HepG2 (cell line): ENCODE measurements around the gene TGM3. TPM values are rescaled to one million over a fixed set of nuclear protein-coding genes. Genes with fewer than 3 reads are reported as not detected.
"Not testable (repeated sequence)": the region's sequence is repeated elsewhere in the genome, so short reads cannot be mapped to it uniquely, and the experiment has no call there.

Source experiments
- ARNTL ChIP-seq: sonication (generic); formaldehyde crosslinking; IDR thresholded peaks from 2 replicates; pipeline ENCODE4 v1.4.0; 2020; ENCODE audit warnings: mild to moderate bottlenecking, missing genetic modification reagents
- HOXA5 ChIP-seq: sonication (generic); formaldehyde crosslinking; IDR thresholded peaks from 2 replicates; pipeline ENCODE4 v1.4.0; 2020; ENCODE audit warnings: missing genetic modification reagents
- MTA1 ChIP-seq: sonication (generic); formaldehyde crosslinking; IDR thresholded peaks from 2 replicates; pipeline ENCODE4 v1.4.0; 2020; ENCODE audit warnings: missing genetic modification reagents, mild to moderate bottlenecking, borderline replicate concordance
- MXD4 ChIP-seq: IDR thresholded peaks from 2 replicates; pipeline ENCODE4 v1.6.1; 2016; ENCODE audit warnings: mild to moderate bottlenecking, missing biosample characterization, missing genetic modification reagents
- NONO ChIP-seq, 2 experiments: fragments of 450-650 bp in 1 of 2; sonication (generic) in 1 of 2; formaldehyde crosslinking in 1 of 2; IDR thresholded peaks in 1 of 2; conservative IDR thresholded peaks in 1 of 2; 2 replicates each; pipeline versions ENCODE4 v1.6.1 to v1.8.0; 2017 to 2022; ENCODE audit warnings: mild to moderate bottlenecking in 1 of 2, missing genetic modification reagents in 1 of 2, moderate library complexity in 1 of 2
- SMAD3 ChIP-seq: sonication (generic); formaldehyde crosslinking; IDR thresholded peaks from 2 replicates; pipeline ENCODE4 v1.4.0; 2020; ENCODE audit warnings: missing genetic modification reagents
- SPEN ChIP-seq: sonication (generic); formaldehyde crosslinking; IDR thresholded peaks from 2 replicates; pipeline ENCODE4 v1.5.1; 2020; ENCODE audit warnings: low read depth, mild to moderate bottlenecking, missing genetic modification reagents
- ZFP90 ChIP-seq: sonication (generic); formaldehyde crosslinking; IDR thresholded peaks from 2 replicates; pipeline ENCODE4 v1.8.0; 2022; ENCODE audit warnings: missing genetic modification reagents, mild to moderate bottlenecking, inconsistent platforms, borderline replicate concordance
- ZNF160 ChIP-seq: sonication (generic); formaldehyde crosslinking; IDR thresholded peaks from 2 replicates; pipeline ENCODE4 v1.8.0; 2022; ENCODE audit warnings: mild to moderate bottlenecking, inconsistent platforms, missing genetic modification reagents
- ZNF230 ChIP-seq: sonication (generic); formaldehyde crosslinking; IDR thresholded peaks from 2 replicates; pipeline ENCODE4 v1.4.0; 2020; ENCODE audit warnings: mild to moderate bottlenecking, missing genetic modification reagents
- ZNF788 ChIP-seq: sonication (generic); formaldehyde crosslinking; IDR thresholded peaks from 2 replicates; pipeline ENCODE4 v1.5.0; 2020; ENCODE audit warnings: mild to moderate bottlenecking, missing genetic modification reagents, borderline replicate concordance
- ZNF839 ChIP-seq: sonication (generic); formaldehyde crosslinking; IDR thresholded peaks from 2 replicates; pipeline ENCODE4 v1.4.0; 2020; ENCODE audit warnings: missing genetic modification reagents, mild to moderate bottlenecking, borderline replicate concordance
- polyA plus RNA-seq, 8 experiments: library from polyadenylated mRNA; depleted of rRNA in 3 of 8; stranded (reverse) in 7 of 8; unstranded in 1 of 8; fragments of >200 nt; fragmentation: Illumina TruSeq in 4 of 8; extraction: Trizol in 4 of 8; gene quantifications; 2 replicates each; pipeline versions ENCODE4 v1.2.1 to v1.2.3, GENCODE V29; 2011 to 2016; ENCODE audit warnings: low read depth in 4 of 8, missing spikeins in 1 of 8, mixed read lengths in 1 of 8; ENCODE audit not compliant: insufficient read depth in 1 of 8
- total RNA-seq, 5 experiments: library from RNA; depleted of rRNA; stranded (reverse); fragments of >200 nt; fragmentation: Illumina TruSeq; extraction: Trizol; gene quantifications; 2 replicates each; pipeline ENCODE4 v1.2.3, GENCODE V29; 2016; ENCODE audit warnings: low read depth in 1 of 5
- TF ChIP-seq, protein P1 (sequence below): IDR thresholded peaks from 2 replicates; pipeline ENCODE4 v1.6.1; 2016; ENCODE audit warnings: low read depth, missing genetic modification reagents, missing compliant biosample characterization
- TF ChIP-seq, protein P2 (sequence below): sonication (generic); formaldehyde crosslinking; IDR thresholded peaks from 2 replicates; pipeline ENCODE4 v1.8.0; 2022; ENCODE audit warnings: missing genetic modification reagents, mild to moderate bottlenecking, moderate library complexity, borderline replicate concordance
- TF ChIP-seq, protein P3 (sequence below): sonication (generic); formaldehyde crosslinking; IDR thresholded peaks from 2 replicates; pipeline ENCODE4 v1.8.0; 2022; ENCODE audit warnings: mild to moderate bottlenecking, missing genetic modification reagents, moderate library complexity
- TF ChIP-seq, protein P4 (sequence below): sonication (generic); formaldehyde crosslinking; IDR thresholded peaks from 2 replicates; pipeline ENCODE4 v1.4.0; 2020; ENCODE audit warnings: missing genetic modification reagents, borderline replicate concordance

The TGM3 gene
- total and polyA plus RNA-seq, 2 of the 13 experiments (the other 11 are each of a cell fraction or from before 2014, with no cell fraction given) = not detected

DNA sequence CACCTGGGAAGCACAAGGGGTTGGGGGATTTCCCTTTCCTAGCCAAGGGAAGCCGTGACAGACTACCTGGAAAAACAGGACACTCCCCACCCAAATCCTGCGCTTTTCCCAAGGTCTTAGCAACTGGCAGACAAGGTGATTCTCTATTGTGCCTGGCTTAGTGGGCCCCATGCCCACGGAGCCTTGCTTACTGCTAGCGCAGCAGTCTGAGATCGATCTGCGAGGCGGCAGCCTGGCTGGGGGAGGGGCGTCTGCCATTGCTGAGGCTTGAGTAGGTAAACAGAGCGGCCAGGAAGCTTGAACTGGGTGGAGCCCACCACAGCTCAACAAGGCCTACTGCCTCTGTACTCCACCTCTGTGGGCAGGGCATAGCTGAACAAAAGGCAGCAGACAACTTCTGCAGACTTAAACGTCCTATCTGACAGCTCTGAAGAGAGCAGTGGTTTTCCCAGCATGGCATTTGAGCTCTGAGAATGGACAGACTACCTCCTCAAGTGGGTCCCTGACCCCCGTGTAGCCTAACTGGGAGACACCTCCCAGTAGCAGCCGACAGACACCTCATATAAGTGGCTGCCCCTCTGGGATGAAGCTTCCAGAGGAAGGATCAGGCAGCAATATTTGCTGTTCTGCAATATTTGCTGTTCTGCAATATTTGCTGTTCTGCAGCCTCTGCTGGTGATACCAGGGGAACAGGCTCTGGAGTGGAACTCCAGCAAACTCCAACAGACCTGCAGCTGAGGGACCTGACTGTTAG lies 31.0 kb upstream of the TGM3 start (continued):
- TF ChIP-seq, protein P1, sequence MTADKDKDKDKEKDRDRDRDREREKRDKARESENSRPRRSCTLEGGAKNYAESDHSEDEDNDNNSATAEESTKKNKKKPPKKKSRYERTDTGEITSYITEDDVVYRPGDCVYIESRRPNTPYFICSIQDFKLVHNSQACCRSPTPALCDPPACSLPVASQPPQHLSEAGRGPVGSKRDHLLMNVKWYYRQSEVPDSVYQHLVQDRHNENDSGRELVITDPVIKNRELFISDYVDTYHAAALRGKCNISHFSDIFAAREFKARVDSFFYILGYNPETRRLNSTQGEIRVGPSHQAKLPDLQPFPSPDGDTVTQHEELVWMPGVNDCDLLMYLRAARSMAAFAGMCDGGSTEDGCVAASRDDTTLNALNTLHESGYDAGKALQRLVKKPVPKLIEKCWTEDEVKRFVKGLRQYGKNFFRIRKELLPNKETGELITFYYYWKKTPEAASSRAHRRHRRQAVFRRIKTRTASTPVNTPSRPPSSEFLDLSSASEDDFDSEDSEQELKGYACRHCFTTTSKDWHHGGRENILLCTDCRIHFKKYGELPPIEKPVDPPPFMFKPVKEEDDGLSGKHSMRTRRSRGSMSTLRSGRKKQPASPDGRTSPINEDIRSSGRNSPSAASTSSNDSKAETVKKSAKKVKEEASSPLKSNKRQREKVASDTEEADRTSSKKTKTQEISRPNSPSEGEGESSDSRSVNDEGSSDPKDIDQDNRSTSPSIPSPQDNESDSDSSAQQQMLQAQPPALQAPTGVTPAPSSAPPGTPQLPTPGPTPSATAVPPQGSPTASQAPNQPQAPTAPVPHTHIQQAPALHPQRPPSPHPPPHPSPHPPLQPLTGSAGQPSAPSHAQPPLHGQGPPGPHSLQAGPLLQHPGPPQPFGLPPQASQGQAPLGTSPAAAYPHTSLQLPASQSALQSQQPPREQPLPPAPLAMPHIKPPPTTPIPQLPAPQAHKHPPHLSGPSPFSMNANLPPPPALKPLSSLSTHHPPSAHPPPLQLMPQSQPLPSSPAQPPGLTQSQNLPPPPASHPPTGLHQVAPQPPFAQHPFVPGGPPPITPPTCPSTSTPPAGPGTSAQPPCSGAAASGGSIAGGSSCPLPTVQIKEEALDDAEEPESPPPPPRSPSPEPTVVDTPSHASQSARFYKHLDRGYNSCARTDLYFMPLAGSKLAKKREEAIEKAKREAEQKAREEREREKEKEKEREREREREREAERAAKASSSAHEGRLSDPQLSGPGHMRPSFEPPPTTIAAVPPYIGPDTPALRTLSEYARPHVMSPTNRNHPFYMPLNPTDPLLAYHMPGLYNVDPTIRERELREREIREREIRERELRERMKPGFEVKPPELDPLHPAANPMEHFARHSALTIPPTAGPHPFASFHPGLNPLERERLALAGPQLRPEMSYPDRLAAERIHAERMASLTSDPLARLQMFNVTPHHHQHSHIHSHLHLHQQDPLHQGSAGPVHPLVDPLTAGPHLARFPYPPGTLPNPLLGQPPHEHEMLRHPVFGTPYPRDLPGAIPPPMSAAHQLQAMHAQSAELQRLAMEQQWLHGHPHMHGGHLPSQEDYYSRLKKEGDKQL (CRISPR knock-in tag) = peak; percentile 74
- TF ChIP-seq ARNTL (CRISPR knock-in tag) (peak; percentile 75), SMAD3 (CRISPR knock-in tag) (peak; percentile 54), SPEN (CRISPR knock-in tag) (peak; percentile 82; the same call in 1 of the 2 replicates), ZNF160 (CRISPR knock-in tag) (peak; percentile 82; the same call in 1 of the 2 replicates), MXD4 (peak; percentile 55; the same call in 1 of the 2 replicates), HOXA5 (CRISPR knock-in tag) (peak; percentile 87; the same call in 1 of the 2 replicates), ZFP90 (CRISPR knock-in tag) (peak; percentile 93; the same call in 1 of the 2 replicates), ZNF788 (CRISPR knock-in tag) (peak; percentile 93), ZNF839 (peak; percentile 90), NONO (CRISPR knock-in tag; conservative IDR thresholded peaks at IDR 0.05) (peak; percentile 94), ZNF230 (0 out of 2 replicates have a peak, but pooled peaks have one; percentile 47), MTA1 (CRISPR knock-in tag) (peak; percentile 100)
- TF ChIP-seq, protein P2, sequence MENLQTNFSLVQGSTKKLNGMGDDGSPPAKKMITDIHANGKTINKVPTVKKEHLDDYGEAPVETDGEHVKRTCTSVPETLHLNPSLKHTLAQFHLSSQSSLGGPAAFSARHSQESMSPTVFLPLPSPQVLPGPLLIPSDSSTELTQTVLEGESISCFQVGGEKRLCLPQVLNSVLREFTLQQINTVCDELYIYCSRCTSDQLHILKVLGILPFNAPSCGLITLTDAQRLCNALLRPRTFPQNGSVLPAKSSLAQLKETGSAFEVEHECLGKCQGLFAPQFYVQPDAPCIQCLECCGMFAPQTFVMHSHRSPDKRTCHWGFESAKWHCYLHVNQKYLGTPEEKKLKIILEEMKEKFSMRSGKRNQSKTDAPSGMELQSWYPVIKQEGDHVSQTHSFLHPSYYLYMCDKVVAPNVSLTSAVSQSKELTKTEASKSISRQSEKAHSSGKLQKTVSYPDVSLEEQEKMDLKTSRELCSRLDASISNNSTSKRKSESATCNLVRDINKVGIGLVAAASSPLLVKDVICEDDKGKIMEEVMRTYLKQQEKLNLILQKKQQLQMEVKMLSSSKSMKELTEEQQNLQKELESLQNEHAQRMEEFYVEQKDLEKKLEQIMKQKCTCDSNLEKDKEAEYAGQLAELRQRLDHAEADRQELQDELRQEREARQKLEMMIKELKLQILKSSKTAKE (CRISPR knock-in tag) = peak; percentile 93
- TF ChIP-seq NONO (IDR thresholded peaks at IDR 0.05) = not testable (repeated sequence)
- TF ChIP-seq, protein P3, sequence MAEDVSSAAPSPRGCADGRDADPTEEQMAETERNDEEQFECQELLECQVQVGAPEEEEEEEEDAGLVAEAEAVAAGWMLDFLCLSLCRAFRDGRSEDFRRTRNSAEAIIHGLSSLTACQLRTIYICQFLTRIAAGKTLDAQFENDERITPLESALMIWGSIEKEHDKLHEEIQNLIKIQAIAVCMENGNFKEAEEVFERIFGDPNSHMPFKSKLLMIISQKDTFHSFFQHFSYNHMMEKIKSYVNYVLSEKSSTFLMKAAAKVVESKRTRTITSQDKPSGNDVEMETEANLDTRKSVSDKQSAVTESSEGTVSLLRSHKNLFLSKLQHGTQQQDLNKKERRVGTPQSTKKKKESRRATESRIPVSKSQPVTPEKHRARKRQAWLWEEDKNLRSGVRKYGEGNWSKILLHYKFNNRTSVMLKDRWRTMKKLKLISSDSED (CRISPR knock-in tag) = 0 out of 2 replicates have a peak, but pooled peaks have one; percentile 19
- TF ChIP-seq, protein P4, sequence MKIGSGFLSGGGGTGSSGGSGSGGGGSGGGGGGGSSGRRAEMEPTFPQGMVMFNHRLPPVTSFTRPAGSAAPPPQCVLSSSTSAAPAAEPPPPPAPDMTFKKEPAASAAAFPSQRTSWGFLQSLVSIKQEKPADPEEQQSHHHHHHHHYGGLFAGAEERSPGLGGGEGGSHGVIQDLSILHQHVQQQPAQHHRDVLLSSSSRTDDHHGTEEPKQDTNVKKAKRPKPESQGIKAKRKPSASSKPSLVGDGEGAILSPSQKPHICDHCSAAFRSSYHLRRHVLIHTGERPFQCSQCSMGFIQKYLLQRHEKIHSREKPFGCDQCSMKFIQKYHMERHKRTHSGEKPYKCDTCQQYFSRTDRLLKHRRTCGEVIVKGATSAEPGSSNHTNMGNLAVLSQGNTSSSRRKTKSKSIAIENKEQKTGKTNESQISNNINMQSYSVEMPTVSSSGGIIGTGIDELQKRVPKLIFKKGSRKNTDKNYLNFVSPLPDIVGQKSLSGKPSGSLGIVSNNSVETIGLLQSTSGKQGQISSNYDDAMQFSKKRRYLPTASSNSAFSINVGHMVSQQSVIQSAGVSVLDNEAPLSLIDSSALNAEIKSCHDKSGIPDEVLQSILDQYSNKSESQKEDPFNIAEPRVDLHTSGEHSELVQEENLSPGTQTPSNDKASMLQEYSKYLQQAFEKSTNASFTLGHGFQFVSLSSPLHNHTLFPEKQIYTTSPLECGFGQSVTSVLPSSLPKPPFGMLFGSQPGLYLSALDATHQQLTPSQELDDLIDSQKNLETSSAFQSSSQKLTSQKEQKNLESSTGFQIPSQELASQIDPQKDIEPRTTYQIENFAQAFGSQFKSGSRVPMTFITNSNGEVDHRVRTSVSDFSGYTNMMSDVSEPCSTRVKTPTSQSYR (CRISPR knock-in tag) = peak; percentile 100
